H9 (cell line): ENCODE measurements around the gene SEMA4C. TPM values are rescaled to one million over a fixed set of nuclear protein-coding genes. Genes with fewer than 3 reads are reported as not detected.

Experiments
- DNase-seq: peaks from one replicate; pipeline ENCODE4 v3.0.0-alpha.2; 2017
- H2AFZ ChIP-seq: one replicate; pipeline ENCODE4 v1.6.1; 2013; ENCODE audit warnings: mild to moderate bottlenecking, low read length, control low read depth, moderate library complexity
- H2AK5ac ChIP-seq: 2 replicates; pipeline ENCODE4 v1.6.1; 2013; ENCODE audit warnings: low read length, control low read depth, mixed read lengths; ENCODE audit not compliant: insufficient read length
- H2BK120ac ChIP-seq: one replicate; pipeline ENCODE4 v1.6.1; 2013; ENCODE audit warnings: low read depth, mild to moderate bottlenecking, low read length, control low read depth, inconsistent platforms; ENCODE audit not compliant: poor library complexity, severe bottlenecking
- H2BK12ac ChIP-seq: 2 replicates; pipeline ENCODE4 v1.6.1; 2013; ENCODE audit warnings: low read length, control low read depth, mixed read lengths, low read depth; ENCODE audit not compliant: insufficient read length
- H2BK15ac ChIP-seq: 2 replicates; pipeline ENCODE4 v1.6.1; 2013; ENCODE audit warnings: low read depth, low read length, control low read depth
- H2BK20ac ChIP-seq: one replicate; pipeline ENCODE4 v1.6.1; 2013; ENCODE audit warnings: low read depth, mild to moderate bottlenecking, low read length, control low read depth, inconsistent platforms; ENCODE audit not compliant: poor library complexity, severe bottlenecking
- H2BK5ac ChIP-seq: 2 replicates; pipeline ENCODE4 v1.6.1; 2013; ENCODE audit warnings: low read length, control low read depth, mixed read lengths; ENCODE audit not compliant: insufficient read length
- H3K14ac ChIP-seq: 2 replicates; pipeline ENCODE4 v1.6.1; 2013; ENCODE audit warnings: low read length, control low read depth; ENCODE audit not compliant: insufficient read depth
- H3K18ac ChIP-seq: 2 replicates; pipeline ENCODE4 v1.6.1; 2013; ENCODE audit warnings: low read depth, mild to moderate bottlenecking, mixed read lengths, low read length, control low read depth; ENCODE audit not compliant: insufficient read length
- H3K23ac ChIP-seq: 2 replicates; pipeline ENCODE4 v1.6.1; 2013; ENCODE audit warnings: low read length, control low read depth, mixed read lengths, low read depth; ENCODE audit not compliant: insufficient read length
- H3K23me2 ChIP-seq: 2 replicates; pipeline ENCODE4 v1.6.1; 2013; ENCODE audit warnings: low read depth, mild to moderate bottlenecking, mixed read lengths, low read length, control low read depth; ENCODE audit not compliant: insufficient read length, poor library complexity, severe bottlenecking
- H3K27ac ChIP-seq: 2 replicates; pipeline ENCODE4 v1.5.1; 2013; ENCODE audit warnings: low read length, control low read depth, mixed read lengths, low read depth; ENCODE audit not compliant: insufficient read length
- H3K27me3 ChIP-seq: 2 replicates; pipeline ENCODE4 v1.6.1; 2013; ENCODE audit warnings: low read length, control low read depth, inconsistent platforms; ENCODE audit not compliant: insufficient read depth
- H3K4ac ChIP-seq: 2 replicates; pipeline ENCODE4 v1.6.1; 2013; ENCODE audit warnings: low read depth, mild to moderate bottlenecking, control low read depth, inconsistent platforms, low read length, moderate library complexity
- H3K4me1 ChIP-seq: 2 replicates; pipeline ENCODE4 v1.6.1; 2013; ENCODE audit warnings: low read length, control low read depth, inconsistent platforms; ENCODE audit not compliant: insufficient read depth
- H3K4me2 ChIP-seq: 2 replicates; pipeline ENCODE4 v1.6.1; 2013; ENCODE audit warnings: low read length, control low read depth, mixed read lengths; ENCODE audit not compliant: insufficient read length, insufficient read depth
- H3K56ac ChIP-seq: 2 replicates; pipeline ENCODE4 v1.6.1; 2013; ENCODE audit warnings: low read depth, mild to moderate bottlenecking, mixed read lengths, low read length, control low read depth; ENCODE audit not compliant: insufficient read length
- H3K79me1 ChIP-seq: 2 replicates; pipeline ENCODE4 v1.6.1; 2013; ENCODE audit warnings: low read depth, mild to moderate bottlenecking, moderate library complexity, low read length, control low read depth, inconsistent platforms; ENCODE audit not compliant: insufficient read depth, poor library complexity, severe bottlenecking
- H3K79me2 ChIP-seq: 2 replicates; pipeline ENCODE4 v1.6.1; 2013; ENCODE audit warnings: low read length, control low read depth, inconsistent platforms; ENCODE audit not compliant: insufficient read depth
- H3K9ac ChIP-seq: 2 replicates; pipeline ENCODE4 v1.6.1; 2013; ENCODE audit warnings: low read length, control low read depth, mixed read lengths; ENCODE audit not compliant: insufficient read length; ENCODE audit errors: extremely low read depth
- H3K9me3 ChIP-seq: one replicate; pipeline ENCODE4 v1.6.1; 2013; ENCODE audit warnings: low read depth, low read length, inconsistent platforms; ENCODE audit not compliant: control insufficient read depth
- H3T11ph ChIP-seq: one replicate; pipeline ENCODE4 v1.6.1; 2013; ENCODE audit warnings: mild to moderate bottlenecking, low read length, control low read depth, inconsistent platforms
- H4K20me1 ChIP-seq: one replicate; pipeline ENCODE4 v1.6.1; 2013; ENCODE audit not compliant: control insufficient read depth, insufficient read length, insufficient read depth
- H4K5ac ChIP-seq: 2 replicates; pipeline ENCODE4 v1.6.1; 2013; ENCODE audit warnings: low read depth, mild to moderate bottlenecking, mixed read lengths, low read length, control low read depth; ENCODE audit not compliant: insufficient read length
- H4K8ac ChIP-seq: replicated peaks from 2 replicates; pipeline ENCODE4 v1.6.1; 2013; ENCODE audit warnings: low read length, control low read depth, mixed read lengths, low read depth; ENCODE audit not compliant: insufficient read length
- H4K91ac ChIP-seq: 2 replicates; pipeline ENCODE4 v1.6.1; 2013; ENCODE audit warnings: low read depth, mild to moderate bottlenecking, moderate library complexity, mixed read lengths, low read length, control low read depth; ENCODE audit not compliant: insufficient read length
- H3K27ac Mint-ChIP-seq, 3 experiments: 2 replicates in 2 of 3; 3 replicates in 1 of 3; pipeline ENCODE4 v1.8.0; 2020 to 2021; ENCODE audit warnings: mixed read lengths in 3 of 3, mild to moderate bottlenecking in 1 of 3, moderate library complexity in 1 of 3
- H3K27me3 Mint-ChIP-seq: 2 replicates; pipeline ENCODE4 v1.8.0; 2021; ENCODE audit warnings: low read depth, mild to moderate bottlenecking, moderate library complexity, mixed read lengths
- H3K36me3 Mint-ChIP-seq, 3 experiments: 2 replicates in 2 of 3; 3 replicates in 1 of 3; pipeline ENCODE4 v1.8.0; 2020 to 2021; ENCODE audit warnings: low read depth in 3 of 3, mixed read lengths in 3 of 3; ENCODE audit not compliant: insufficient read depth in 1 of 3
- H3K4me1 Mint-ChIP-seq, 2 experiments: 2 replicates each; pipeline ENCODE4 v1.8.0; 2020; ENCODE audit warnings: mixed read lengths in 2 of 2
- H3K4me3 Mint-ChIP-seq, 2 experiments: 2 replicates in 1 of 2; 3 replicates in 1 of 2; pipeline ENCODE4 v1.8.0; 2020 to 2021; ENCODE audit warnings: mild to moderate bottlenecking in 2 of 2, mixed read lengths in 2 of 2, moderate library complexity in 1 of 2
- H3K9me3 Mint-ChIP-seq, 2 experiments: 2 replicates in 1 of 2; 3 replicates in 1 of 2; pipeline ENCODE4 v1.8.0; 2020; ENCODE audit warnings: mild to moderate bottlenecking in 2 of 2, mixed read lengths in 2 of 2, moderate library complexity in 1 of 2
- CTCF ChIP-seq: fragments of 200-600 bp; sonication (generic); conservative IDR thresholded peaks from 3 replicates; pipeline ENCODE4 v1.8.0; 2021; ENCODE audit warnings: antibody characterized with exemption, mild to moderate bottlenecking
- WGBS: extraction: QIAGEN DNeasy Blood & Tissue Kit; methylation state at CpG from one replicate; pipeline ENCODE4 v1.1.7; 2013; ENCODE audit warnings: missing lambda C conversion rate, low lambda C conversion rate, mixed read lengths; ENCODE audit not compliant: insufficient read length; ENCODE audit errors: extremely low coverage; 5-methylcytosine and 5-hydroxymethylcytosine counted together
- total RNA-seq: library from RNA; stranded (reverse); gene quantifications from 2 replicates; pipeline ENCODE4 v1.2.1, GENCODE V29; 2021

The SEMA4C gene
- total RNA-seq, 1 experiment from 2014 or later: 81.6 TPM

GRCh38 chr2:96847586-96847985 is 22.3 kb downstream of the SEMA4C start:
- Histone ChIP-seq H3K56ac (no peak overlapping the region), H3K79me1 (peaks cover 2% of the 10 kb centered on the region), H2BK20ac (no peak overlapping the region), H3K79me2 (no peaks in the 10 kb centered on the region), H2BK15ac (no peak overlapping the region), H3T11ph (no peak overlapping the region), H3K4me1 (no peaks in the 10 kb centered on the region), H3K23me2 (no peaks in the 10 kb centered on the region), H3K4ac (no peak overlapping the region), H2AFZ (no peak overlapping the region), H2AK5ac (no peak overlapping the region), H3K14ac (no peak overlapping the region), H2BK12ac (no peak overlapping the region), H3K4me2 (no peak overlapping the region), H3K9me3 (no peaks in the 10 kb centered on the region), H3K18ac (no peak overlapping the region), H2BK5ac (no peak overlapping the region), H2BK120ac (no peak overlapping the region), H4K91ac (no peak overlapping the region), H3K23ac (no peak overlapping the region), H4K20me1 (no peaks in the 10 kb centered on the region), H3K27me3 (no peaks in the 10 kb centered on the region), H3K27ac (no peak overlapping the region), H4K5ac (no peak overlapping the region), H3K9ac (no peak overlapping the region), H4K8ac (no peak overlapping the region)
- no peaks in the 10 kb centered on the region for H3K9me3 Mint-ChIP-seq
- no peak overlapping the region for H3K4me3 Mint-ChIP-seq
- no peaks in the 10 kb centered on the region for H3K27me3 Mint-ChIP-seq
- peaks cover 20 to 44% (median 29%) of the 10 kb centered on the region in 3 experiments; a peak in 6 of 7 replicates for H3K36me3 Mint-ChIP-seq
- WGBS: no CpG with 5 or more reads among the region's 10 CpGs
- peaks cover 0 to 3% of the 10 kb centered on the region in 2 experiments; a peak in 1 of 4 replicates for H3K4me1 Mint-ChIP-seq
- peak overlapping the region in 1 of 3 experiments; percentile 36; a peak in 1 of 7 replicates for H3K27ac Mint-ChIP-seq
- peak; percentile 28 for DNase-seq
- no peak for TF ChIP-seq CTCF
